Activated CD8-positive, alpha-beta memory T cell treated with anti-CD3 and anti-CD28 coated beads, Interleukin-2, amount 50 U/mL, for 4 hours (primary cell): ENCODE data around the gene HSPG2.
"Not testable (repeated sequence)": the region's sequence is repeated elsewhere in the genome, so short reads cannot be mapped to it uniquely, and the experiment has no call there.

ENCODE experiments used
- DNase-seq: peaks from one replicate; pipeline ENCODE4 v3.0.0-alpha.2; 2020

Gene HSPG2

GRCh38 chr1:21821385-21822019 lies 115.6 kb downstream of the HSPG2 start:
- DNase-seq, result no peak

GRCh38 chr1:21820597-21821232 lies 116.4 kb downstream of the HSPG2 start:
- DNase-seq, result no peak

- no peak for DNase-seq
Measured at GRCh38 chr1:21818656-21819055, 118.5 kb downstream of the HSPG2 start.

GRCh38 chr1:21816602-21817302 lies 120.4 kb downstream of the HSPG2 start:
- no peak for DNase-seq

GRCh38 chr1:21815724-21816321 lies 121.3 kb downstream of the HSPG2 start:
- DNase-seq, result no peak

- DNase-seq, result no peak
Measured at GRCh38 chr1:21814981-21815582, 122.0 kb downstream of the HSPG2 start.

- peak; percentile 32 for DNase-seq
Measured at GRCh38 chr1:21814241-21814918, 122.7 kb downstream of the HSPG2 start.

GRCh38 chr1:21813542-21813941 lies 123.6 kb downstream of the HSPG2 start:
- no peak for DNase-seq

GRCh38 chr1:21811875-21812305 lies 125.2 kb downstream of the HSPG2 start, which contains the start of gene LDLRAD2:
TSS of gene LDLRAD2 (plus strand) at chr1:21812265. CDS start at chr1:21812452, 187 bp downstream.
- no peak for DNase-seq

- no peak for DNase-seq
Measured at GRCh38 chr1:21804536-21804935, 132.6 kb downstream of the HSPG2 start.

- no peak for DNase-seq
Measured at GRCh38 chr1:21801100-21801499, 136.0 kb downstream of the HSPG2 start.

GRCh38 chr1:21799730-21800129 lies 137.4 kb downstream of the HSPG2 start:
- DNase-seq, result no peak

GRCh38 chr1:21795075-21795474 lies 142.0 kb downstream of the HSPG2 start:
- no peak for DNase-seq

- DNase-seq, result no peak
Measured at GRCh38 chr1:21794656-21795055, 142.5 kb downstream of the HSPG2 start.

- no peak for DNase-seq
Measured at GRCh38 chr1:21793104-21793503, 144.0 kb downstream of the HSPG2 start.

GRCh38 chr1:21786640-21787039 lies 150.5 kb downstream of the HSPG2 start:
- no peak for DNase-seq

- DNase-seq, result not testable (repeated sequence)
Measured at GRCh38 chr1:21785764-21786163, 151.3 kb downstream of the HSPG2 start.

GRCh38 chr1:21783679-21784603 lies 153.2 kb downstream of the HSPG2 start:
- DNase-seq, result no peak

- peak; percentile 95 for DNase-seq
Measured at GRCh38 chr1:21782868-21783678, 154.0 kb downstream of the HSPG2 start, which contains the start of gene USP48. TSS of gene USP48 (minus strand) at chr1:21783149. CDS start at chr1:21782957, 192 bp downstream.

GRCh38 chr1:21782349-21782867 lies 154.7 kb downstream of the HSPG2 start:
- DNase-seq, result peak; percentile 33
